GM19043 (cell line): ENCODE results near the gene MCOLN2.
"Not testable (repeated sequence)": the region's sequence is repeated elsewhere in the genome, so short reads cannot be mapped to it uniquely, and the experiment has no call there.

ENCODE experiments used
- ATAC-seq: cut with Tn5 transposase; IDR thresholded peaks from one replicate; pipeline ENCODE4 v1.9.1; 2021; ENCODE audit warnings: low read depth; ENCODE audit not compliant: unreplicated experiment

MCOLN2 gene

GRCh38 chr1:84988588-84988987 is 8.3 kb downstream of the MCOLN2 start:
- peak; percentile 63 for ATAC-seq

DNA sequence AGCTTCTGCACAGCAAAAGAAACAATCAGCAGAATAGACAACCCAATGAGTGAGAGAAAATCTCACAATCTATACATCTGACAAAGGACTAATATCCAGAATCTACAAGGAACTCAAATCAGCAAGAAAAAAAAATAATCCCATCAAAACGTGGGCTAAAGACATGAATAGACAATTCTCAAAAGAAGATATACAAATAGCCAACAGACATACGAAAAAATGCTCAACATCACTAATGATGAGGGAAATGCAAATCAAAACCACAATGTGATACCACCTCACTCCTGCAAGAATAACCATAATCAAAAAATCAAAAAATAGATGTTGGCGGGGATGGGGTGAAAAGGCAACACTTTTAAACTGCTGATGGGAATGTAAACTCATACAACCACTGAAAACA is 10.4 kb downstream of the MCOLN2 start:
- ATAC-seq = not testable (repeated sequence)

GRCh38 chr1:84985365-84985764 is 11.5 kb downstream of the MCOLN2 start:
- ATAC-seq = no peak

GRCh38 chr1:84982395-84982794 is 14.5 kb downstream of the MCOLN2 start:
- no peak for ATAC-seq

GRCh38 chr1:84975035-84975434 is 21.9 kb downstream of the MCOLN2 start:
- ATAC-seq = peak; percentile 22

DNA sequence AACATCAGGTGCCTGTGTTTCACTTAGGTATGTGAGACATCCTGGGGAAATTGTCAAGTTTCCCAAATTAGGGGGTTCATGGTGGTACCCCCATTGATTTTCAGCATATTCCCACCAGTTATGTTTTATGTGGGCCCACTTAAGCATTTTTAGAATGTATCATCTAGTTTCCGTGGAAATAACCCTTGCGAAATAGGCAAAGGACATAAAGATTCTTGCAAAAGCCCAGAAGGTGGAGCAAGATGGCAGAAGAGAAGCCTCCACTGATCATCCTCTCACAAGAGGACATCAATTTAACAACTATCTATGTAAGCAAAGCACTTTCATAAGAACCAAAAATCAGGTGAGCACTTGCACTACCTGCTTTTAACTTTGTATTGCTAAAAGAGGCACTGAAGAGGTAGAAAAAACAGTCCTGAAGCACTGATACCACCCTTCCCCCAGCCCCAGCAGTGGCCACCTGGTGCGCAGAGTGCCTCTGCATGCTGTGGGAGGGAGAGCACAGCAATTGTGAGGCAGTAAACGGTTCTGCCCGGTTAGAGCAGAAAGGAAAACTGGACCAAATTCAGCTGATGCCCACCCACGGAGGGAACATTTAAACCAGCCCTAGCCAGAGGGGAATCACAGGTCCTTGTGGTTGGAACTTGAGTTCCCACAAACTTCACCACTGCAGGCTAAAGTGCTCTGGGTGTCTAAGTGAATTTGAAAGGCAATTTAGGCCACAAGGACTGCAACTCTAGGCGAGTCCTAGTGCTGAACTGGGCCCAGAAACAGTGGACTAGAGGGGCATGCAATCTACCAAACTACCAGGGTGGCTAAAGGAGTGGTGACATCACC is 23.2 kb downstream of the MCOLN2 start:
- peak; percentile 35 for ATAC-seq

DNA sequence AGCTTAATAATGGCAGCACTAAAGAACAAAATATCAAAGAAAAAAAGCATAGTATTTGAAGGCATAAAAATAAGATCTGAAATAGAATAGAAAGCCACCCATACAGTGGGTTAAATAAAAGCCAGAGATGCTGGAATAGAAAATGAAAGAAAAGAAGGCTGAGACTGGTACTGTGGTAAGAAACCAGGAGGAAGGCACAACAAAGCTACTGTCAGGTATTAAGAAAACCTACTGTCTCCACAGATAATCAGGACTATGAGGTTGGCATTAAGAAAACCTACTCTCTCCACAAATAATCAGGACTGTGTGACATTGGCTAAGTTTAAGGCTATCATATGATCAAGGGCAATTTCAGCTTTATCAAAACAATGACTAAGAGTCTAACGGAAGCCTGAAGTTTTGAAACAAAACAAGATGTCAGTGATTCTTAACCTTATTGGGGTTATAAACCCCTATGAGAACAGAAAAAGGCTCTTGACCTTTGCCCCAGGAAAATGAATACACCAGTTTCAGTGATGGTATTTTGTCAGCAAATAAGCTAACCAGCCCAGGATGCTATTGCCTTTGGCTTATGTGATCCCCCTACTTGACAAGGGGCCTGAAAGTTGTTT is 24.4 kb downstream of the MCOLN2 start:
- ATAC-seq = peak; percentile 29

DNA sequence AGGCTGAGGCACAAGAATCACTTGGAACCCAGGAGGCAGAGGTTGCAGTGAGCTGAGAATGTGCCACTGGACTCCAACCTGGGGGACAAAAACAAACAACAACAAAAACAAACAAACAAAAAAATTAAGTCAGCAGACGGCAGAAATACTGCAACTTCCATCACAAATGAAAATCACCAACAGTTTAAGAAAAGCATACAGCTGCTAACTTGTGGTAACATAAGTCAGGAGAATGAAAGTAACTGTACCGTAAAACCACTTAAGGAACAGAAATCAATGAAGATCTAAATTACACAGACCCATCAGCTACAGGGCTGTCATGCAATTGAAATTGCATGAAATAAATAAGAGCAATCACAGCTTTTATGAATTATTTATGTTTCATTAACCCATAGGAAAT is 25.0 kb downstream of the MCOLN2 start:
- peak; percentile 37 for ATAC-seq

DNA sequence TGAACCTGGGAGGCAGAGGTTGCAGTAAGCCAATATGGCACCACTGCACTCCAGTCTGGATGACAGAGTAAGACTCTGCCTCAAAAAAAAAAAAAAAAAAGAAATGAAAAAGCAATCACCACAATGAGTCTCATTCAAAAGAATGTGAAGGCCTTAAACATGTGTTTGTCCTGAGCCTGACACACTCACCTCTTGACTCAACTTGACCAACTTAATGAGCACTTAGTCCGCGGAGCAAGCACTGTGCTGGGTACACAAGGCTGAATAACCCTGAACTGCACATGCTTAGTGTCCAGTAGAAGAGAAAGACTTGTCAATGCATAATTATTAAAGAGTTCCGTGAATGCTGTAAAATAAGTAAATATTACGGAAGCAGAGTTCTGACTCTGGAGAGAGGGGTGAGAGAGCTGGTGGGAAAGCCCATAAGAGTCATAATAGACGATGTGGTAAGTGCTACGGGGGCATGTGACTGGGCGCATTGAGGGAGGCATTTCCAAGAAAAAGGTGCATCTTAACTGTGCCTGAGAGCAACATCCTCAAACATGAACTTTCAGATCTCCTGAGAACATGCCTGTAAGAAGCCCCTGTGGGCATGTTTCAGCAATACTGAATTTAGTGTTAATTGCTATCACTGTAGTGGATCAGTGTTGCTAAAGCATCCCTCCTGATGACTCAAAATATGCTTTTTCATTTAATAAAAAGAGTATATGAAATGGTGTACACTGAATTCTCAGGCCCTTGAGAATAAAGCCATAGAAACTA is 27.2 kb downstream of the MCOLN2 start:
- no peak for ATAC-seq

GRCh38 chr1:84968865-84969264 is 28.0 kb downstream of the MCOLN2 start:
- ATAC-seq = no peak

GRCh38 chr1:84968101-84968500 is 28.8 kb downstream of the MCOLN2 start:
- no peak for ATAC-seq

GRCh38 chr1:84967666-84968065 is 29.2 kb downstream of the MCOLN2 start:
- no peak for ATAC-seq

DNA sequence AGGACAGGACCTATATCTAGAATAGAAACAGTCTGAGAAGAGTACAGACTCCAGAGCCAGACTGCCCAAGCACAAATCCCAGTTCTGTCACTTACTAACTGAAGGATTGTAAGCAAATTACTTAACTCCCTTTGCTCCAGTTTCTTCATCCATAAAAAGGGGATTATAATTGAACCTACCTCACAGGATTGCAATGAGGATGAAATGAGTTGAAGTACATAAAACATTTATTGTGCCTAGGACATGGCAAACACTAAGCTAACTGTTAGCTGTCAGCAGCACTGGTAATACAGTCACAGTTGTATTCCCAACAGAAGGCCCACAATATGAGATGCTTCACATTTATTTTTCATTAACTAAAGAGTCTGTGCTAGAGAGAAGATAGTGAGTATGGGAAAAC is 33.9 kb downstream of the MCOLN2 start:
- ATAC-seq = no peak

DNA sequence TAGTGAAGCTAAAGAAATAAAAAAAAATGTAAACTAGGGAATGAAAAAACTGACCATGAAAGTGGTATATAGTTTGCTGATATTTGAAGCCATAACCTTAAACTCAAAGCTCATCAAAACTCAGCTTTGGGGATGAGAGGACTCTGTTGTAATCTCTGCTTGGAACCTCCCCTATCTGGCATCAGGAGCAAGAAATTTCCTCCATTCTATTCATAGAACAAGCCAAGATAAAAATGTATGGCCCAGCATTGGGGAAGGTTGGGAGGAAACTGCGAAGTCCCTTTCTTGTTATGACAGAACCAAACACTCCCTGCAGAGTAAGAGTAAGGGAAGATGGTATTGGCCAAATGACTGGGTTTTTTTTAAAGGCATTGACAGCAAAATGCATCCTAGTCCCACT is 35.6 kb downstream of the MCOLN2 start:
- ATAC-seq = no peak

DNA sequence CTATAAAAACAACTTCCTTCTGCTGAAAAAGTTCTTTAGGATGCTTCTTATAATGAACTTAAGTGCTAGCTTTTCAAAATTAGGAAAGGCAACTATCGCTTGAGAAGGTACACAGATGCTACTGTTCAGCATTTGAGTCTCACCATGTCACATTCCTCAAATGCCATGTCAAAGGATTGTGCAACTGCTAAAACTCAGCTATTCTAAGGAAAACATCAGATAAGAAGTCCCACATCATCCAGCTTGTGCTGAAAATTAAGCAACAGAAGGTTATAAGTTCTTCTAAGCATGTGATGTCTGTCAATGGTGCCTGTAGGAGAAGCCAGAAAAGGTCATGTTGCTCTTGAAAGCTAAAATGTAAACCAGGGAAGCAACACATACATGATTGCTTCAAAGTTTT is 36.5 kb downstream of the MCOLN2 start:
- no peak for ATAC-seq

- ATAC-seq = peak; percentile 82
Measured at GRCh38 chr1:84959294-84959693, 37.6 kb downstream of the MCOLN2 start.

DNA sequence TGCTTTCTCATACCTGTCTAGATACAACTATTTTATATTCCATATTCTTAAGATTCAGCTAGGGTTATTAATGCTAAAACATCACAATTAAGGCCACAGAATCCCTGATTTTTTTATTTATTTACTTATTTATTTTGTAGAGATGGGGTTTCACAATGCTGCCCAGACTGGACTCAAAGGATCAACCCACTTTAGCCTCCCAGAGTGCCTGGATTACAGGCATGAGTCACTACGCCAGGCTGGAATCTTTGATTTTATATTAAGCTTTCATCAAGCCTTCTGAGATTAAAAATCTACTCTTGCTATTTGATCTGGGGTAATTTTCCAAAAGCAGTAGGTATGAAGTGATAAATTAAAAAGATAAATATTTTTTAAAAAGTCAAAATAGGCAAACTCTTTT is 38.9 kb downstream of the MCOLN2 start:
- ATAC-seq = no peak

- ATAC-seq = no peak
Measured at GRCh38 chr1:84956655-84957054, 40.3 kb downstream of the MCOLN2 start.

GRCh38 chr1:84956097-84956496 is 40.8 kb downstream of the MCOLN2 start:
- no peak for ATAC-seq

GRCh38 chr1:84949664-84950063 is 47.2 kb downstream of the MCOLN2 start:
- ATAC-seq = no peak
